Adrenal gland (tissue), 12 donors: ENCODE measurements around the gene TRMT1. TPM values are rescaled to one million over a fixed set of nuclear protein-coding genes. Genes with fewer than 3 reads are reported as not detected.

Experiments used
- DNase-seq, 7 donors: peaks; one replicate each; pipeline ENCODE4 v3.0.0-alpha.2; 2019 to 2020
- H3K27ac ChIP-seq, 5 donors: fragments of 200-600 bp; sonication (generic) in 4 of 5; 1 replicate in 3 of 5; 2 replicates in 2 of 5; pipeline versions ENCODE4 v1.5.1 to v1.8.0; 2016 to 2020; ENCODE audit warnings: mild to moderate bottlenecking in 1 of 5
- H3K27me3 ChIP-seq: fragments of 200-600 bp; 2 replicates; pipeline ENCODE4 v1.8.0; 2021
- H3K36me3 ChIP-seq, 2 donors: fragments of 200-600 bp; replicated peaks in 1 of 2; 1 replicate in 1 of 2; 2 replicates in 1 of 2; pipeline versions ENCODE4 v1.5.1 to v1.8.0; 2018 to 2022
- H3K4me1 ChIP-seq, 2 donors: fragments of 200-600 bp; replicated peaks in 1 of 2; 1 replicate in 1 of 2; 2 replicates in 1 of 2; pipeline versions ENCODE4 v1.5.1 to v1.8.0; 2018 to 2021
- H3K4me3 ChIP-seq, 4 donors: fragments of 200-600 bp; sonication (generic) in 3 of 4; one replicate each; pipeline ENCODE4 v1.5.1; 2016 to 2018
- H3K9me3 ChIP-seq, 3 donors: fragments of 200-600 bp; sonication (generic) in 1 of 3; replicated peaks in 1 of 3; 1 replicate in 2 of 3; 2 replicates in 1 of 3; pipeline versions ENCODE4 v1.5.1 to v1.8.0; 2016 to 2021
- POLR2A ChIP-seq, 2 donors: fragments of 450-650 bp; IDR thresholded peaks; one replicate each; pipeline ENCODE4 v1.6.1; 2017; ENCODE audit warnings: antibody characterized with exemption in 2 of 2, mild to moderate bottlenecking in 2 of 2, moderate library complexity in 1 of 2
- WGBS, 4 donors: extraction: QIAGEN DNeasy Blood & Tissue Kit in 2 of 4; methylation state at CpG; one replicate each; pipeline versions ENCODE4 v1.1.5 to v1.1.7; 2013 to 2017; 5-methylcytosine and 5-hydroxymethylcytosine counted together
- intact Hi-C, 2 donors: fragments of 100-400 bp; cut with DNase I; formaldehyde crosslinking; loops; one replicate each; pipeline versions ENCODE4 v1.14.1 to v1.15.0; 2022 to 2023
- polyA plus RNA-seq, 3 donors: library from polyadenylated mRNA; stranded (reverse); fragments of 200-250 nt in 2 of 3; fragments of 350-450 nt in 1 of 3; fragmentation: Illumina TruSeq in 1 of 3; extraction: RNeasy Lipid Tissue Mini Kit (QIAGEN cat#74804) in 1 of 3; gene quantifications; one replicate each; pipeline ENCODE4 v1.2.3, GENCODE V29; 2013 to 2014
- total RNA-seq, 9 donors: library from RNA; depleted of rRNA in 4 of 9; stranded (reverse); fragments of >200 nt in 4 of 9; fragments of 120-200 nt in 1 of 9; fragmentation: NEBNext Ultra II Directional in 1 of 9; extraction: Animal tissue kit (Norgen Biotek cat#: 25700) in 1 of 9; gene quantifications; one replicate each; pipeline versions ENCODE4 v1.1.0 to v1.2.4, GENCODE V29; 2013 to 2023
- TF ChIP-seq, protein P1 (sequence below), 6 experiments: fragments of 450-650 bp in 4 of 6; fragments of 200-600 bp in 2 of 6; sonication (generic) in 1 of 6; IDR thresholded peaks; 1 replicate in 5 of 6; 2 replicates in 1 of 6; pipeline versions ENCODE4 v1.5.1 to v1.8.0; 2016 to 2021; ENCODE audit warnings: antibody characterized with exemption in 6 of 6, mild to moderate bottlenecking in 2 of 6, moderate library complexity in 1 of 6
- donor health status: healthy with polysubstance abuse.
- donor health status: Bipolar disorder and iron deficiency.
- donor health status: DM: yes; HTN: yes; CAD: no.
- donor health status: DM: no; HTN: no; CAD: no.
- donor health status: DM: no; HTN: no; CAD: no.
- donor health status: DM: yes; HTN: yes; CAD: no.

Gene TRMT1
- total and polyA plus RNA-seq, 12 donors, result 13.4 to 229 (median 35.4) TPM

DNA sequence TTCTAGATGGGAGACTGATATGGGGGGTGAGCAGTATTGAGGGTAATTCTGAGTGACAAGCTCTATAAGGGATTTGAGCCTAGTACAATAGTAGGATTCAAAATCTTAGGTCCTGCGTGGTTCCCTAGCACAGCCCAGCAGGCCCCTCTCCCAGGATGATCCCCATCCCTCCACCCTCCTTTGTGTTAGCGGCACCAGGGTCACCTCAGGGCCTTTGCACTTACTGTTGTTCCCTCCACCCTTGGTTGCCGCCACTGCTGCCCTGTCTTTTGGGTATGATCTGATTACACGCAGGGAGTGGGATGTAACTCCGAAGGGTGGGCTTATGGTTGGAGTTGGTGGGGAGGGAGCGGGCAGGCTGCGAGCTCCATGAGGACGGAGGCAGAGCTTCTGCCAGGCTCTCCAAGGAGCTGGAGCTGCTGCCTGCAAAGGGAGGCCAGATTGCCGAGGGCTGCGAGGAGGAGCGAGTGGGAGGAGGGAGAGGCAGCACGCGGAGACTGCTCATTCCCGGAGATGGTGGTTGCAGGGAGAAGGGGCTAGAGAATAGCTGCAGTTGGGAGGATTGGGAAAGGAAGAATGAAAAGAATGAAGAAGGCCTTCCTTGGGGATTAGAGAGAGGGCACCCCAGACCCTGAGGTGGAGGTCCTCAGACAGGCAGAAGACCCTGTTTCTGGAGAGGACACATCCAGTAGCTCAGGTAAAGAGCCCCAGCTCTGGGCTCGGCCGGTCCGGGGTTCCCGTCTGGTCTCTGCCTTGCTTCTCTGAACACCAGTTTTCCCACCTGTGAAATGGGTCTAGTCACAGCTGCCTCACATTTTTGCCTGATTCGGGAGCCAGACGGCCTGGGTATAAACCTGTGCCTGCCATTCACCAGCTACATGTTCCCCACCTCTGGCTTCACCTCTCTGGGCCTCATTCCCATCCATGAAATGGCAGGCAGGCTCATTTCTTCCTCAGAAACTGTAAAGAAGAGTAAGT is 6.7 kb upstream of the TRMT1 start:
- Histone ChIP-seq H3K4me3 (no peak overlapping the region), H3K36me3 (no peaks in the 10 kb centered on the region), H3K4me1 (peaks cover 15 to 23% of the 10 kb centered on the region in 2 donors), H3K9me3 (no peaks in the 10 kb centered on the region), H3K27ac (no peak overlapping the region), H3K27me3 (no peaks in the 10 kb centered on the region)
- no peak for DNase-seq
- 88 to 96% (median 92%) methylated on average over 18 to 20 of the region's 20 CpGs for WGBS, 4 donors
- TF ChIP-seq, protein P1, sequence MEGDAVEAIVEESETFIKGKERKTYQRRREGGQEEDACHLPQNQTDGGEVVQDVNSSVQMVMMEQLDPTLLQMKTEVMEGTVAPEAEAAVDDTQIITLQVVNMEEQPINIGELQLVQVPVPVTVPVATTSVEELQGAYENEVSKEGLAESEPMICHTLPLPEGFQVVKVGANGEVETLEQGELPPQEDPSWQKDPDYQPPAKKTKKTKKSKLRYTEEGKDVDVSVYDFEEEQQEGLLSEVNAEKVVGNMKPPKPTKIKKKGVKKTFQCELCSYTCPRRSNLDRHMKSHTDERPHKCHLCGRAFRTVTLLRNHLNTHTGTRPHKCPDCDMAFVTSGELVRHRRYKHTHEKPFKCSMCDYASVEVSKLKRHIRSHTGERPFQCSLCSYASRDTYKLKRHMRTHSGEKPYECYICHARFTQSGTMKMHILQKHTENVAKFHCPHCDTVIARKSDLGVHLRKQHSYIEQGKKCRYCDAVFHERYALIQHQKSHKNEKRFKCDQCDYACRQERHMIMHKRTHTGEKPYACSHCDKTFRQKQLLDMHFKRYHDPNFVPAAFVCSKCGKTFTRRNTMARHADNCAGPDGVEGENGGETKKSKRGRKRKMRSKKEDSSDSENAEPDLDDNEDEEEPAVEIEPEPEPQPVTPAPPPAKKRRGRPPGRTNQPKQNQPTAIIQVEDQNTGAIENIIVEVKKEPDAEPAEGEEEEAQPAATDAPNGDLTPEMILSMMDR (IDR thresholded peaks at IDR 0.05), result no peak
- intact Hi-C loops, result no loop called here

GRCh38 chr19:13122275-13122878 is 5.8 kb upstream of the TRMT1 start:
- H3K4me3 ChIP-seq, result no peak overlapping the region
- peaks cover 19 to 28% of the 10 kb centered on the region in 2 donors for H3K4me1 ChIP-seq
- no peak for DNase-seq
- WGBS, 4 donors, result 75 to 90% (median 85%) methylated on average over 8 to 13 of the region's 13 CpGs
- H3K9me3 ChIP-seq, result no peaks in the 10 kb centered on the region
- H3K27me3 ChIP-seq, result no peaks in the 10 kb centered on the region
- intact Hi-C loops, result no loop called here
- no peaks in the 10 kb centered on the region for H3K36me3 ChIP-seq
- TF ChIP-seq, protein P1 (IDR thresholded peaks at IDR 0.05), result no peak
- TF ChIP-seq POLR2A (IDR thresholded peaks at IDR 0.05), result no peak
- H3K27ac ChIP-seq, result no peak overlapping the region

GRCh38 chr19:13121551-13122274 is 5.2 kb upstream of the TRMT1 start:
- Histone ChIP-seq H3K4me1 (peaks cover 24 to 34% of the 10 kb centered on the region in 2 donors), H3K27me3 (no peaks in the 10 kb centered on the region), H3K4me3 (no peak overlapping the region), H3K36me3 (no peaks in the 10 kb centered on the region), H3K27ac (no peak overlapping the region), H3K9me3 (no peaks in the 10 kb centered on the region)
- intact Hi-C loops, result no loop called here
- TF ChIP-seq, protein P1 (IDR thresholded peaks at IDR 0.05), result no peak
- TF ChIP-seq POLR2A (IDR thresholded peaks at IDR 0.05), result no peak
- WGBS, 4 donors, result 82 to 85% (median 83%) methylated on average over 13 to 18 of the region's 18 CpGs
- DNase-seq, result peak in 1 of 7 donors; percentile 16

DNA sequence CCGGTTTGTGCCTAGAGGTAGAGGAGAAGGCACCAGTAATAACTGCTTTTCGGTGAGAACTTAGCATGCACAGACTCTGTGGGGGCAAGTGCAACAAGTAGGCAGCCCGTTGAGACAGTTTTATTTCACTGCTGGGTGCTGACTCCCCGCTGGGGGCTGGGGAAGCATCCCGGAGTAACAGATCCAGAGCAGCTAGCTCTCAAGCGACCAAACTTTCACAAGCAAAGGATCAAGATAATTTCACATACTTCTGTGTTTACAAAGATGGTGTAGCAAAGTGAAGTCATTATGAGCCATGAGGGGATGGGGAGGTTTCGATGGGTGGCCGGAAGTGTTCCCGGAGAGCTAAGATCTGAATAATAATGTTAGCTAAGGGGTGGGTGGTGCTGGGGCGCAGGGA is 4.3 kb upstream of the TRMT1 start:
- no peak overlapping the region for H3K4me3 ChIP-seq
- no peaks in the 10 kb centered on the region for H3K9me3 ChIP-seq
- intact Hi-C loops, result no loop called here
- H3K27ac ChIP-seq, result no peak overlapping the region
- no peaks in the 10 kb centered on the region for H3K36me3 ChIP-seq
- WGBS, 4 donors, result 70 to 82% (median 79%) methylated on average over 9 to 10 of the region's 10 CpGs
- H3K4me1 ChIP-seq, result peaks cover 28 to 39% of the 10 kb centered on the region in 2 donors
- no peak for DNase-seq
- TF ChIP-seq, protein P1 (IDR thresholded peaks at IDR 0.05), result no peak
- TF ChIP-seq POLR2A (IDR thresholded peaks at IDR 0.05), result no peak
- H3K27me3 ChIP-seq, result no peaks in the 10 kb centered on the region
